ENCODE measurements around the gene RAB8B. TPM values are rescaled to one million over a fixed set of nuclear protein-coding genes. Genes with fewer than 3 reads are reported as not detected.

RAB8B gene
- total RNA-seq, 4 donors from 2014 or later: 24.9 to 93.8 (median 56.0) TPM

DNA sequence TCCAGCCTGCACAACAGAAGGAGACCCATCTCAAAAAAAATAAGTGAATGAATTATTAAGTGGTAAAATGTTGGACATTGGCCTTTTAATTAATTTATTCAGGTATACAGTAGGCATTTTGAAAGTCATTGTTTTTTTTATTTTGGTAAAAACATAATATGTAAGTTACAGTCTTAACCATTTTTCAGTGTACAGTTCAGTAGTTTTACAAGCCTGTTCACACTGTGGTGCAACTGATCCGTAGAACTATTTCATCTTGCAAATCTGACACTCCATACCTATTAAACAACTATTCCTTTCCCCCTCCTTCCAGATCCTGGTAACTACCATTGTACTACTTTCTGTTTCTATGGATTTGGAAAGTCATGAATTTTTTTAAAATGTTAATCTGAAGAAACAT, 51.9 kb downstream of the RAB8B start:
- TF ChIP-seq, protein P1, sequence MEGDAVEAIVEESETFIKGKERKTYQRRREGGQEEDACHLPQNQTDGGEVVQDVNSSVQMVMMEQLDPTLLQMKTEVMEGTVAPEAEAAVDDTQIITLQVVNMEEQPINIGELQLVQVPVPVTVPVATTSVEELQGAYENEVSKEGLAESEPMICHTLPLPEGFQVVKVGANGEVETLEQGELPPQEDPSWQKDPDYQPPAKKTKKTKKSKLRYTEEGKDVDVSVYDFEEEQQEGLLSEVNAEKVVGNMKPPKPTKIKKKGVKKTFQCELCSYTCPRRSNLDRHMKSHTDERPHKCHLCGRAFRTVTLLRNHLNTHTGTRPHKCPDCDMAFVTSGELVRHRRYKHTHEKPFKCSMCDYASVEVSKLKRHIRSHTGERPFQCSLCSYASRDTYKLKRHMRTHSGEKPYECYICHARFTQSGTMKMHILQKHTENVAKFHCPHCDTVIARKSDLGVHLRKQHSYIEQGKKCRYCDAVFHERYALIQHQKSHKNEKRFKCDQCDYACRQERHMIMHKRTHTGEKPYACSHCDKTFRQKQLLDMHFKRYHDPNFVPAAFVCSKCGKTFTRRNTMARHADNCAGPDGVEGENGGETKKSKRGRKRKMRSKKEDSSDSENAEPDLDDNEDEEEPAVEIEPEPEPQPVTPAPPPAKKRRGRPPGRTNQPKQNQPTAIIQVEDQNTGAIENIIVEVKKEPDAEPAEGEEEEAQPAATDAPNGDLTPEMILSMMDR (IDR thresholded peaks at IDR 0.05; ENCODE audit: low read depth): no peak

DNA sequence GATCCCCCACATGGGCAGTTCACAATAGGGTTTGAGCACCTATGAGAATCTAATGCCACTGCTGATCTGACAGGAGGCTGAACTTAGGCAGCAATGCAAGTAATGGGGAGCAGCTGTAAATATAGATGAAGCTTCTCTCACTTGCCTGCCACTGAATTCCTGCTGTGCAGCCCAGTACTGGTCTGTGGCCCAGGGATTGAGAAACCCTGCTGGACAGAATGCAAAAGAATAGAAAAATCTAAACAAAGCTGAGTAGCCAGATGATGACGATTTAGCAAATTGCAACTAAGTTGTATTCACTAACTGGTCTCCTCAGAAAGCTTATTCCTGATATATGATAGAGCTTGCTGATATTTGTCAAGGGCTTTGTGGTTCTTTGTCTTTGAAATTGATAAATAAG, 53.7 kb downstream of the RAB8B start:
- TF ChIP-seq, protein P1 (IDR thresholded peaks at IDR 0.05; ENCODE audit: low read depth): no peak

DNA sequence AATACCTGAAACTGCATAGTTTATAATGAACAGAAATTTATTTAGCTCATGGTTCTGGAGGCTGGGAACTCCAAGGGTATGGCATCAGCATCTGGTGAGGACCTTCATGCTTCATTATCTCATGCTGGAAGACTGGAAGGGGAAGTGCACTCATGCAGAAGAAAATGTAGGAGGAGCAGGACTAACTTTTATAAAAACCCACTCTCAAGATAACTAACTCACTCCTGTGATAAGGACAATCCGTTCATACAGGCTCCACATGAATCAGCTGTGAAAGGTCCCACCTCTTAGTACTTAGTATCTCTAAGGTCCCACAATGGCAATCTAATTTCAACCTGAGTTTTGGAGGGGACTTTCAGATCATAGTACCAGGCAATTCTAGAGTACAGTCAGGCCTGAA, 54.4 kb downstream of the RAB8B start:
- TF ChIP-seq, protein P1 (IDR thresholded peaks at IDR 0.05; ENCODE audit: low read depth): no peak

DNA sequence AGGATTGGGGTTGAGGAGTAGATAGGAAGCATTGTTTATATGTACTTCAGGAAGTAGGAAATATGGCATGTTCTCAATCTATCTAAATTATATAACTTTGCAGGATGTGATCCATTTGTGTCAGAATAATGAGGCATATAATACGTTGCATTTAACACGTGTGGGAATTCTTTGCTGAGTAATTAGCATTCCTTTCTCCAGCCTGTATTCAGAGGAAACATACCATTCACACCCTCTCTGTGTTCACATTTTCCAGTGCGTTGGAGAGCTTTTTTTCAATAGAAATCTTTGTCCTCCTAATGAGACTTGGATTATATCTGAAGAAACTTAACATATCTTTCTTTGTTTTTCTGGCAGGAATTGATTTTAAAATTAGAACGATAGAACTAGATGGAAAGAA, 55.0 kb downstream of the RAB8B start:
- TF ChIP-seq, protein P1 (IDR thresholded peaks at IDR 0.05; ENCODE audit: low read depth): no peak

DNA sequence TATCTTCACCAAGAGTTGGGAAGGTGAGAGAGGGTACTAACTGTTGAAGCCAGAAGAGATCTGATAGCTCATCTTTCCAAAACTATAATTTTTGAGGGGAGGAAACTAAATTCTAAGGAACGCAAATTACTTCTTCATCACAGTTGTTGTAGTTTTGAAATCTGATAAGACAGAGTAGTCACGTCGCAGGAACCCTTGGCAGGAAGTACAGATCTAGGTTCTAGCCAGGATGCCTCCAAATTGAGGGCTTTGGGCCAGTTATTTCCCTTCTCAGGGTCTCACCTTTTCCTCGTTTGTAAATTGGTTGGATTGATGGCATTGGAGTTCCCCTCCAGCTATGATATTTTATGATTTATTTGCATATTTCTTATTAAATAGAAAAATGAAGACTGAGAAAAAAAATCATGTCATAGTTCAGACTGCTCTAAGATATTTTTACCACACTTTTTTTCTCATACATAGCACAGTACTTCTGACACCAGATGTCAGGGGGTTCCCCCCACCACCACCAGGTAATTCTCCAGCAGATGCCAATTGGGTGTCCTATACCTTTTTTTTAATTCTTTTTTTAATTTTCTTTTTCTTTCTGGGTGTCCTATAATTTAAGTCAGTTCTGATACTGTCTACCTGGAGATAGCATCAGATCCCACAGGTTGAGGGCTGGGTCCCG, 55.7 kb downstream of the RAB8B start:
- TF ChIP-seq, protein P1 (IDR thresholded peaks at IDR 0.05; ENCODE audit: low read depth): no peak

DNA sequence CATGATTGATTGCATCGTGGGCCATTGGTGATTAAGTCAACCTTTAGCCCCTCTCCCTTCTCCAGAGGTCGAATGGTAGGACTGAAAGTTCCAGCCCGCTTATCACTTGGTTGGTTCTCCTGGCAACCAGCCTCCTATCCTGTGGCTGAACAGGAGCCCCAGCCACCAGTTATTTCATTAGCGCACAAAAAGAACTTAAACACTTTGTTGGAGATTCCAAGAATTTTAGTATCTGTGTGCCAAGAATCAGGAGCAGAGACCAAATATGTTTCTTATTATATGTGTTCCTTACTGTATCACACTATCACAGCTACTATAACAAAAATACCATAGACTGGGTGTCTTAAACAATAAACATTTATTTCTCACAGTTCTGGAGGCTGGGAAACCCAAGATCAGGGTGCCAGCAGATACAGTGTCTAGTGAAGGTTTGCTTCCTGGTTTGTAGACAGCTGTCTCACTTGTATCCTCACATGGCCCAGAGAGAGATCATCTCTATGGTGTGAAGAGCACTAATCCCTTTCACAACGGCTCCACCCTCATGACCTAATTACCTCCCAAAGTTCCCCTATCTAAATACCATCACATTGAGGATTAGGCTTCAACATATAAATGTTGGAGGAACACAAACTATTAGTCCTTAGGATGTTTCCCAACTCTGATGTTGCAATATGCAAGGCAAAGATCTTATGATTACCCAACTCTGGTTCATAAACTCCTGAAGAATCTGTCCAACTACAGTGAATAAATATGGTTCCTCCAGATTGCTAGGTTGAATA, 57.5 kb downstream of the RAB8B start:
- TF ChIP-seq, protein P1 (IDR thresholded peaks at IDR 0.05; ENCODE audit: low read depth): no peak

DNA sequence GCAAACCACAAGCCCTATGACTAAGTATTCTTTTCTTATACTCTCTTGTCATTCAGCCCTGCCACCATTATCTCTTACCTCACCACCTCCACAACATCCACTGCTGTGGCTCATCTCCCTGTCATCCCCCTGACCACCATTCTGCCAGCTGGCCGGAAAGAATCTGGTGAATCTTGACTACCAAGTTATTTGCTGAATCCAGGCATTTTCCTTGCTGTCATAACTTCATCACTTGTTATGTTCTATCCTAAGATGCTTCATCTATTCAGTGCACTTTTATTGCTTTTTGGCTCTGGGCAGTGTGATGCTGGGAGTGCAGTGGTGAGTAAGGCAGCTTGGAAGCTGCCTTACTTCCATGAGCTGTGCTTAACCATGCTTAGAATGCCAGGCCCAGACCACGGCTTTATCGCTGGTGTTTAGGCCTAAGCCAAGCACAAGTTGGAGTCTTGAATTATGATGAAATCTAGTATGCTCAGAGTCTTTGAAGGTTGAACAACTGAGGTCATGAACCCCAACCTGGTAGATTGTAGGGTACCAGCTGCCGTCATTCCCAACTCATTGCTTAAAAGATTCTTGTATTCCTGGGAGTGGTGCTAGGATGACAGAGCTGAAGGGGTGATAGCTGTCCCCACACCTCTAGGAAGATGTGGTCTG, 61.0 kb downstream of the RAB8B start:
- TF ChIP-seq, protein P1 (IDR thresholded peaks at IDR 0.05; ENCODE audit: low read depth): no peak

Data from subcutaneous adipose tissue (tissue), 4 donors.